Glomerular endothelial cell (primary cell): ENCODE data around the gene RABL3. TPM values are rescaled to one million over a fixed set of nuclear protein-coding genes. Genes with fewer than 3 reads are reported as not detected.
A peak's percentile ranks its signal among the peaks of the same experiment; 100 is the strongest.
"Not testable (repeated sequence)": the region's sequence is repeated elsewhere in the genome, so short reads cannot be mapped to it uniquely, and the experiment has no call there.

ENCODE experiments used
- DNase-seq: peaks from one replicate; pipeline ENCODE4 v3.0.0-alpha.2; 2011; ENCODE audit warnings: low read depth, low spot score; ENCODE audit errors: extremely low read depth
- total RNA-seq: library from RNA; depleted of rRNA; stranded (reverse); fragments of >200 nt; gene quantifications from 2 replicates; pipeline ENCODE4 v1.2.3, GENCODE V29; 2015

The RABL3 gene
- total RNA-seq, 1 donor from 2014 or later: 8.1 TPM

GRCh38 chr3:120749843-120750242 lies 7.5 kb upstream of the RABL3 start:
- DNase-seq: no peak

GRCh38 chr3:120745466-120745865 lies 3.1 kb upstream of the RABL3 start:
- DNase-seq: no peak

GRCh38 chr3:120743556-120744195 lies 1.4 kb upstream of the RABL3 start:
- no peak for DNase-seq

DNA sequence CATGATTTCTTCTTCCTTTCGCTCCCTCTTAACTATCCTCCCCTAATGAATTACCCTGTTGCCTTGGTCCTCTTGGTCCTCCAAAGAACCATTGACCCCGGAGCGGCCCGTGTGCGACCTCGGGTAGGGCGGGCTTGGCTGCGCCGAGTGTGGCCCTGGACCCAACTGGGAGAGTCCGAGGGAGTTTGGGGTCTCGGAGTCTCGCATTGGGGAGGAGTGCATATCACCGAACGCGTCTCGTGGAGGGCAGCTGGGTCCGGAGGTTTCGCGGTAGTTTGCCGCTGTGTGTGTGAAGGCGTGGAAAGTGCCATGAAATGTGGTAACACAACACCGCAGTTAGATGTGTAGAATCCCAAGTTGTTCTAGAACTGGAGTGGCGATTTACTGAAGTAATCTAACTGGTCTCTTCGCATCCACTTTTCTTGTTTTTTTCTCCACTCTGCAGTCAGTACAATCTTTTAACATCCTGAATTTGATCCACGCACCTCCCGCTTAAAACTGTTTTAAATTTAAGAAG lies 591 bp upstream of the RABL3 start:
- no peak for DNase-seq

DNA sequence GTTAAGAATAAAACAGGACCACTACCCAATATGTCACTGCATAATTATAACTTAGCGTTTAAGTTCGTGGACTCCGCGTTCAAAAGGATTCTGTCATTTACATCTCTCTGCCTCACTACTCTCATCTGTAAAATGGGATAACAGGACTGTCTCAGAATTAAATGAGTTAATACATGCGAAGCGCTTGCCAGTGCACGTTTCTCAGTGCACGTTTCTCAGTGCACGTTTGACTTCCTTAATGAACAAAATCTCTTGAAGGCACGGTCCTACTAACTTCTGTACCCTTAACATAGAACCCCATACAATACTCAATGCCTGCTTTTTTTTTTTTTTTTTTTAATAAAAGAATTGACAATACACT lies 499 bp downstream of the RABL3 start:
- DNase-seq: no peak

DNA sequence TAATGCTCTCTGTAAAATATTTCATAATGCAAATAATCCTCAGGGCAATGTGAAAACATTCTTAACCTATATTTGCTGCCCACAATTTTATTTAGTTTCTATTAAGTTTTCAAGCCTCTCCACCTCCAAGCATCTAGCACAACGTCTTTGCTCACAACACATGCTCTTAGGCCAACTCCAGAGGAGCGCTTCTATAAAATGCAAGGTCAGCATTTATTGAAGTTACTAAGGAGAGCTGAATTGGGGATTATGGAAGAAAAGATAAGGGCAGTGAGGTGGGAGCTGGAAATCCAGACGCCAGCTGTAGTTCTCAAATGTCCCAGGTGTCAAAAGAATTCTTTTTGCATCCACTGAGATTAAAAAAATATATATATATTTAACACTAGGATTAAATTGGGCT lies 996 bp downstream of the RABL3 start:
- DNase-seq: no peak

DNA sequence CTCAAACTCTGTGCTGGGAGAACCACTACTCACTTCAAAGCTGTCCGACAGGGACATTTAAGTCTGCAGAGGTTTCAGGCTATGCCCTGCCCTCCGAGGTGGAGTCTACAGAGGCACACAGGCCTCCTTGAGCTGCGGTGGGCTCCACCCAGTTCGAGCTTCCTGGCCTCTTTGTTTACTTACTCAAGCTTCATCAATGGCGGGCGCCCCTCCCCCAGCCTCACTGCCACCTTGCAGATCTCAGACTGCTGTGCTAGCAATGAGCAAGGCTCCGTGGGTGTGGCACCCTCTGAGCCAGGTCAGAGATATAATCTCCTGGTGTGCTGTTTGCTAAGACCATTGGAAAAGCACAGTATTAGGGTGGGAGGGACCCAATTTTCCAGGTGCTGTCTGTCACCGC lies 4.3 kb downstream of the RABL3 start:
- not testable (repeated sequence) for DNase-seq

- DNase-seq: no peak
These were observed 11.5 kb downstream of the RABL3 start for GRCh38 chr3:120730576-120731542.

DNA sequence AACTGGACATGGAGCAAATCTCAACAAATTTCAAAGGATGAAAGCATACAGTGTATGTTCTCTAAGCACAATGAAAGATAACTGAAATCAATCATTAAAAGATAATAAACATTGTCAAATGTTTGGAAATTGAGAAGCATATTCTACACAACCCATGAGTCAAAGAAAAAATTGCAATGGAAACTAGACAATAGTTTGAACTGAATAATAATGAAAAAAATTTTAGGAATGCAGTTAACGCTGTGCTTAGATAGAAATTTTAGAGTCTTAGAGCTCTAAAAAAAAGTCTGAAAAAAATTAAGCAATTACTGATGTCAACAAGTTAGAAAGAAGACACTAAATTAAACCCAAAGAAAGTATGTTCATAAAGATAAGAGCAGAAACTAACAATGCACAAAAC lies 15.5 kb downstream of the RABL3 start:
- no peak for DNase-seq

- not testable (repeated sequence) for DNase-seq
These were observed 23.0 kb downstream of the RABL3 start for GRCh38 chr3:120719167-120719834.

- DNase-seq: no peak
These were observed 29.1 kb downstream of the RABL3 start for GRCh38 chr3:120713262-120713661.

DNA sequence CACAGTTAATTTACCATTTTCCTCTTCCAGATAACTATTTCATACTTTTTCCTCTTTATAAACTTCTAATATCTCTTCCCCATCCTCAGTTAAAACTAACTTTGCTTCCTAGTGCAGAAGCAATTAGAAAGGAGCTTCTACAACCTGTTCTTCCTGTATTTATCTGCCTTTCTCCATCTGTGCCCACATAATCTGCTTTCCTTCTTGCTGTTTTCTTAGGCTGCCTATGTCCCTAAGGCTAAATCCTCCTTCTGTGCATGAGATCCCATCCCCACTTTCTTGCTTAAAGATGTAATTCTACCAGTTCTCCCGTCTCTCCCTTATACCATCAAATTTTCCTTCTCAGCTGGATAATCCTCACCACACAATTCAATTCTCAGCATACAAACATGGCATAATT lies 31.9 kb downstream of the RABL3 start:
- DNase-seq: no peak

- DNase-seq: no peak
These were observed 33.9 kb downstream of the RABL3 start for GRCh38 chr3:120708408-120708807.

DNA sequence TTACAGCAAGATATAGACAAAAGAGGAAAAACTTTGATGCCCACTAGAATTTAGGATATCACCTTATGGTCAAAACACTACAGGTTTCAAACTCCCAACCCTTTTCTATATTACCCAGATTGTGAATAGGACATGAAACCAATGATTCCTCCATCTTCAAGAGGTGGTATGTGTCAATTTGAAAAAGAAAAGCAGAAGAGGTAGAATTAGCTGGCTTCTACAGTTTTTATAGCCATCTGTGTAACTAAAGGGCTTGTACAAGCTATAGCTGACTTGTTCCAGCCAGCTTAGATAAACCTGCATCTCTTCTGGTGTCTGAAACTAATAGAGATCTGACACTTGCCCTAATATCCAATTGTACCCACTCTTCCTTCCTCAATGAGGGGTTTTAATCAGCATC lies 35.4 kb downstream of the RABL3 start:
- no peak for DNase-seq

DNA sequence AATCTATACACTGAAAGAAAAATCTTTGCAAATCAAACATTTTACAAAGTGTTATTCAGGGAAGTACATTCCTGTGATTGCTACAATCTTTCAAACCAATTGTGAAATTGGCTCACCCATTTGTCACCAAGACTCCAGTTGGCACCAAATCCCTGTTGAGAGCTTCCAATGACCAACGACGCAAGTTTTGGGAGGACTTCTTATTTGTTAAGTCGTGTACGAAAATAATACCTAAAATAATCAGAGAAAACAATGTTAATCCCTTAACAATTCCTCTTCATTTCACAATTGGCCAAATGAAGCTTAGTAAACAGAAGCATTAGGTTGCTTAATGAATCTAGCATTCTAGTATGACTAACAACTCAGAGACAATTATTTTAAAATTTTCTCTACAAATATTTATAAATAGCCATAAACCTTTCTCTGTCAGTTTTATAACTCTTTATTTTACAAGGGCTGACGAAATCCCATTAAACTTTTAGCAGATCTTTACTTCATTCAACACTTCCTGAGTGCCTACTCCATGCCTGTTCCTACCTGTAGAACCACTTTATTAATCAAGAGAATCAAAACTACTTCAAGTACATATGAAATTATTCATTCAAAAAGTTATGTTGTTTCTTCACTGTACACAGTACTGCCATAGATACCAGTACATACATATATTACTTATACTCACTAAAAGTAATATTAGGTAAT lies 36.3 kb downstream of the RABL3 start:
- no peak for DNase-seq

GRCh38 chr3:120699333-120699732 lies 43.0 kb downstream of the RABL3 start:
- no peak for DNase-seq

GRCh38 chr3:120693439-120694171 lies 48.7 kb downstream of the RABL3 start:
- DNase-seq: peak; percentile 68

- DNase-seq: no peak
These were observed 52.9 kb downstream of the RABL3 start for GRCh38 chr3:120689395-120689794.

DNA sequence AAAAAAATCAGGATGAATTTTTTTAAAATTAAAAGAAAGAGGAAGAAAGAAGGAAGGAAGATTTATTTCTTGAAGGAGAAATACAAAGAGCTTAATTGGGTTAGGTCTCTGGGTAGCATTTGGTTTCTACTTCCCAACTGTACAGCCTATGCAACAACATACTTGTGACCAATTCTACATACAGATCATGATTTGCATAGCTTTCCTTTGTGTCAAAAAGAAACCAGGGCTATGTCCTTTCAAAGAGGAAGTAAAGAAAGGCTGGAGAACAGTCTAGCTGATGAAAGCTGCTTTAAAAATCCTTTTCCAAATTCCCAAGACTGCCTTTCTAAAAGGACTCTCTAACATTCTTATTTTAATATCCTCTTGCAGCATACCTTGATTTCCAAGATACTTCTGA lies 54.2 kb downstream of the RABL3 start:
- DNase-seq: no peak

DNA sequence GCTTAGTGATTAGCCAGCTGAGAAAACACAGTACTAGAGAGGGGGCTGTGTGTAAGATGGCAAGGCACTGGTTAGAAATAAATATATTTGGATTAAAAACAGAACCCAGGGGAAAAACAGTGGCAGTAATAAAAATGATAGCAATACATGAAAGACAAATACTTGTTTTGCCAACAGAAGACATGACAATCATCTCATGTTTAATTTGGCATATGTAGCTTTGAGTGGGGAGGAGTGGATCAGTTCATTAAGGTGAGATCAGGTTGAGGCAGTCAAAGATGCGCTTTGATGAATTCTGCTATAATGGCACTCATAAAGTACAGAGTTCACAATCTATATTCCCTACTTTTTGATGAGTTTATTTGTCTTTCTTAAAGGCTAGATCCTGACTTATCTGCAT lies 56.9 kb downstream of the RABL3 start:
- DNase-seq: no peak
